Glutamatergic neuron (in vitro differentiated cells): ENCODE data around the gene ABLIM3. TPM values are rescaled to one million over a fixed set of nuclear protein-coding genes. Genes with fewer than 3 reads are reported as not detected.

ENCODE experiments used
- DNase-seq: peaks from one replicate; pipeline ENCODE4 v3.0.0; 2022
- H3K27ac Mint-ChIP-seq: one replicate; pipeline ENCODE4 v1.8.0; 2020; ENCODE audit warnings: mild to moderate bottlenecking, mixed read lengths, inconsistent platforms; ENCODE audit not compliant: unreplicated experiment
- H3K27me3 Mint-ChIP-seq: one replicate; pipeline ENCODE4 v1.8.0; 2020; ENCODE audit warnings: mild to moderate bottlenecking, moderate library complexity, mixed read lengths, inconsistent platforms; ENCODE audit not compliant: unreplicated experiment
- H3K36me3 Mint-ChIP-seq: one replicate; pipeline ENCODE4 v1.8.0; 2020; ENCODE audit warnings: mild to moderate bottlenecking, mixed read lengths, inconsistent platforms; ENCODE audit not compliant: unreplicated experiment
- H3K4me1 Mint-ChIP-seq: one replicate; pipeline ENCODE4 v1.8.0; 2020; ENCODE audit warnings: mild to moderate bottlenecking, low read depth, mixed read lengths, inconsistent platforms; ENCODE audit not compliant: unreplicated experiment
- H3K4me3 Mint-ChIP-seq: one replicate; pipeline ENCODE4 v1.8.0; 2020; ENCODE audit warnings: mild to moderate bottlenecking, mixed read lengths, inconsistent platforms; ENCODE audit not compliant: unreplicated experiment
- H3K9me3 Mint-ChIP-seq: one replicate; pipeline ENCODE4 v1.8.0; 2020; ENCODE audit warnings: mild to moderate bottlenecking, moderate library complexity, mixed read lengths, inconsistent platforms; ENCODE audit not compliant: unreplicated experiment
- CTCF ChIP-seq: fragments of 200-600 bp; sonication (generic); IDR thresholded peaks from one replicate; pipeline ENCODE4 v1.5.0; 2021; ENCODE audit not compliant: partially characterized antibody, unreplicated experiment
- total RNA-seq: library from RNA; stranded (reverse); fragmentation: NEBNext Ultra II Directional; extraction: Animal tissue kit (Norgen Biotek cat#: 25700); gene quantifications from one replicate; pipeline ENCODE4 v1.2.1, GENCODE V29; 2021; ENCODE audit not compliant: unreplicated experiment

Gene ABLIM3
- total RNA-seq, 1 donor from 2014 or later: 19.0 TPM

GRCh38 chr5:149227168-149227826 lies 86.0 kb downstream of the ABLIM3 start:
- no peaks in the 10 kb centered on the region for H3K36me3 Mint-ChIP-seq
- peaks cover 5% of the 10 kb centered on the region for H3K4me1 Mint-ChIP-seq
- H3K9me3 Mint-ChIP-seq: no peaks in the 10 kb centered on the region
- H3K4me3 Mint-ChIP-seq: no peak overlapping the region
- no peak overlapping the region for H3K27ac Mint-ChIP-seq
- TF ChIP-seq CTCF: no peak
- peaks cover 2% of the 10 kb centered on the region for H3K27me3 Mint-ChIP-seq
- no peak for DNase-seq

GRCh38 chr5:149228618-149229297 lies 87.5 kb downstream of the ABLIM3 start:
- Mint-ChIP-seq H3K27ac (no peak overlapping the region), H3K36me3 (no peaks in the 10 kb centered on the region), H3K4me1 (peaks cover 5% of the 10 kb centered on the region), H3K4me3 (no peak overlapping the region), H3K9me3 (no peaks in the 10 kb centered on the region), H3K27me3 (peaks cover 2% of the 10 kb centered on the region)
- peak; percentile 63 for TF ChIP-seq CTCF
- no peak for DNase-seq

GRCh38 chr5:149229298-149229937 lies 88.1 kb downstream of the ABLIM3 start:
- Mint-ChIP-seq H3K36me3 (no peaks in the 10 kb centered on the region), H3K4me3 (no peak overlapping the region), H3K27me3 (peaks cover 2% of the 10 kb centered on the region), H3K4me1 (peaks cover 5% of the 10 kb centered on the region), H3K9me3 (no peaks in the 10 kb centered on the region), H3K27ac (no peak overlapping the region)
- TF ChIP-seq CTCF: peak; percentile 1
- DNase-seq: no peak

GRCh38 chr5:149235841-149236240 lies 94.5 kb downstream of the ABLIM3 start:
- H3K27ac Mint-ChIP-seq: no peak overlapping the region
- DNase-seq: no peak
- no peaks in the 10 kb centered on the region for H3K9me3 Mint-ChIP-seq
- peaks cover 1% of the 10 kb centered on the region for H3K27me3 Mint-ChIP-seq
- H3K4me3 Mint-ChIP-seq: no peak overlapping the region
- no peaks in the 10 kb centered on the region for H3K36me3 Mint-ChIP-seq
- H3K4me1 Mint-ChIP-seq: no peaks in the 10 kb centered on the region
- no peak for TF ChIP-seq CTCF

GRCh38 chr5:149237662-149238061 lies 96.4 kb downstream of the ABLIM3 start:
- no peak for DNase-seq
- peaks cover 1% of the 10 kb centered on the region for H3K27me3 Mint-ChIP-seq
- no peak for TF ChIP-seq CTCF
- H3K4me1 Mint-ChIP-seq: no peaks in the 10 kb centered on the region
- H3K4me3 Mint-ChIP-seq: no peak overlapping the region
- peaks cover 2% of the 10 kb centered on the region for H3K9me3 Mint-ChIP-seq
- H3K36me3 Mint-ChIP-seq: peaks cover 5% of the 10 kb centered on the region
- H3K27ac Mint-ChIP-seq: no peak overlapping the region
